GM18907 (cell line): ENCODE measurements around the gene ADAMTS15.

ENCODE experiments used
- ATAC-seq: cut with Tn5 transposase; IDR thresholded peaks from one replicate; pipeline ENCODE4 v1.9.1; 2021; ENCODE audit warnings: mild to moderate bottlenecking, moderate library complexity; ENCODE audit not compliant: unreplicated experiment

The ADAMTS15 gene

DNA sequence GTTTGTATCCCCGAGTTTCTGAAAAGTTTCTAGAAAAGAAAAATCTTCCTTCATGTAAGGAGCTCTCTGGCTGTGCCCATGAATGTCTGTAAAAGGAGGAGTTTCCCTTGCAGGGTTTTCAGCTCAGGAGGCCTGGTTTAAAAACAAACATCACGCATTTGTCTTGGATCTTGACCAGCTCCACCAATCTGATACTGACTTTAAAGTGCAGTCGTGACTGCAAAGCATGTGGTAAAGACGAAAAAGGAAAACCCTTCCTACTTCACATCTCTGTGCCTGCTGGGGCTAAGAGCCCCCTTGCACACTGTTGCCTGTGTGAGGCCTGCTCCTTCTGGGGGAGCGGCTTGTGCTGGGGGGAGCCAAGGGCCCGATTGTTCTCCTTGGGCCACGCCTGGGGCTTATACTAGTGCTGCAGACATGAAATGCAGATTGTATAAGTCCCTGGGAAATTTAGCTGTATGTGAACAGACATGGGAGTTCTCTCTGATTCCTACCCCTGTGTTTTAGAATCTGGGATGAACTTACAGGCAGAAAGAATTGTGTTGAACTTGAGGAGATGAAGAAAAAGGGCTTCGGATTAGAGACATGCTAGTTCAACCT is 62.1 kb downstream of the ADAMTS15 start:
- ATAC-seq: no peak

DNA sequence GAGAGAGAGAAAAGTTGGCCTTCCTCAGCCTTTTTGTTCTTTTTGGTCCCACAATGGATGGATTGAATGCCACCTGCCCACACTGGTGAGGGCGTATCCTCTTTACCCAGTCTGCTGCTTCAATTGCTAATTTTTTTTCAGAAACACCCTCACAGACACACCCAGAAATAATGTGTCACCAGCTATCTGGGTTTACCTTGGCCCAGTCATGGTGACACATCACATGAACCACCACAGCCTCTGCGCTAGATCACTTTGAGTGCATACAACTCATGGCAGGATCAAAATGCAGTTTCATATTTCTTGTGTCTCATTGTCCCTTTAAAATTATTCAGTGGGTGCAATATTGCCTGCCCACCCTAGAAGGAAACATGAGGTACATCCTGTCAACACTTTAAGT is 63.3 kb downstream of the ADAMTS15 start:
- ATAC-seq: no peak

DNA sequence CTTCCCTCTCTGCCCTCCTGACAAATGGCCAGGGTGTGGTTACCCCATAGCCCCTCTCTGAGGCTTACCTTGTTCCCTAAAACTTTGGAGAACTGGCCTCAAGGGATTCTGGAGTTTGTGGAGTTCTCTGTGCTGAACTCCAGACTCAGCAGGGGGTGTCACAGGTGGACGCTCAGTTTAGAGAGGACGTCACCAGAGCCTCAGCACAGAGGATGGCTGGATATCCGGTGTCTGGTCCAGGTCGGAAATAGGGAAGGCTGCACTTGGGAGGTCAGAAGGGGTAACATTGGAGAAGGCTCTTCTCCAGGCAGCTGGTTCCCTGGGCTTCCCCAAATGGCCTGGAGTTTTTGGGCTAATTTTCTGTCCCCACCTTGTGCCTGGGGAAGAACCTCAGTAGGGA is 64.2 kb downstream of the ADAMTS15 start:
- ATAC-seq: no peak

DNA sequence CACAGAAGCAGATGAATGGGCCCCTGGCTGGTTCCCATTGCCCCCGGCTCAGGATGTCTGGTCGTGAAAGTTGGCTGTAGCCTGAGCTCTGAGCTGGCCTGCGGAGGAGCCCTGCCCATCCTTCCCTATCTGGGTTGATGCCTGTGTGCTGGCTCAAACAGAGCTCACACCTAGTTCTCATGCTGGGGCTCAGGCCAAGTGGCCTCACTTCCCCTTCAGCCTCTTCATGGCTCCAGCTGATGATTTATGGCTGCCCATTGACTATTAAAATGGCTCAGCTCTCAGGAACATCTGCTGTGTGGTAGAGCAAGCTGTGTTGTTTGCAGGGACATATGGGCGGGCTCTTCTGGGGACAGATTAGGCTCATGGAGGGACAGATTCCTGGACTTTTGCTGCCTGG is 64.7 kb downstream of the ADAMTS15 start:
- ATAC-seq: no peak

DNA sequence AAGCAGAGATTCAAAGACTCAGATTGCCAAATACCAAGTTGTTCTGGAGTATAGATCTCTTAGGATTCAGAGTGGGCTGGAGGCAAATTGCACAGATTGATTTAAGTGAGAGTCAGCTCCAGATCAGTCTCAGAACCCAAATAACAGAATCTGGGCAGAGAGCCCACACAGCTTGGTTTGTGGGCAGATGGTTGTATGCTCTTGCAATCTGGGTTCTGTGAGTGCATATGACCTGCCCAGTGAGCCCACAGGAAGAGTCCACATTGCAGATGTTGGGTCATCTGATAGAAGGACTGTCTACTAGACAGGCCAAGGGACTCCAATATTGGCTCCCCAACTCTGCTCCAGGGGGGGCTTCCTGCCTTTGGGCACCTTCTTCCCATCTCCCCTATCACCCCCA is 65.9 kb downstream of the ADAMTS15 start:
- no peak for ATAC-seq

DNA sequence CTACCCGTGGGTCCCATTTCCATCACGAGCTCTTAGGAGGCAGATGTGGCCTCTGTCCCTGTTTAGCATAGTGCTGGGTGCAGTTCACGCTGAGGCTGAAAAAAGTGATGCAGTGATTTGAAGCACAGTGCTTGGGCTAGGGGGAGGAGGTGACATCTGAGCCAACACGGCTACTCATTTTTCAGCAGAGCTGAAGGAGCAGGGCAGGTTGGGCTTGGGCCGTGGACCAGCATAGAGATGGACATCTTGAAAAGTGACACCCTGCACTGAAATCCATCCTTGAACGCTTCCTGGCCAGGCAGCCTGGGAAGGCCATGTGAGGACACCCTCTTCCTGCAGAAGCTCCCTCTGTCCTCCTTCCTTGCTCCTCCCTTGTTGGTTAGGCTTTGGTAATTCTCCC is 66.4 kb downstream of the ADAMTS15 start:
- no peak for ATAC-seq

DNA sequence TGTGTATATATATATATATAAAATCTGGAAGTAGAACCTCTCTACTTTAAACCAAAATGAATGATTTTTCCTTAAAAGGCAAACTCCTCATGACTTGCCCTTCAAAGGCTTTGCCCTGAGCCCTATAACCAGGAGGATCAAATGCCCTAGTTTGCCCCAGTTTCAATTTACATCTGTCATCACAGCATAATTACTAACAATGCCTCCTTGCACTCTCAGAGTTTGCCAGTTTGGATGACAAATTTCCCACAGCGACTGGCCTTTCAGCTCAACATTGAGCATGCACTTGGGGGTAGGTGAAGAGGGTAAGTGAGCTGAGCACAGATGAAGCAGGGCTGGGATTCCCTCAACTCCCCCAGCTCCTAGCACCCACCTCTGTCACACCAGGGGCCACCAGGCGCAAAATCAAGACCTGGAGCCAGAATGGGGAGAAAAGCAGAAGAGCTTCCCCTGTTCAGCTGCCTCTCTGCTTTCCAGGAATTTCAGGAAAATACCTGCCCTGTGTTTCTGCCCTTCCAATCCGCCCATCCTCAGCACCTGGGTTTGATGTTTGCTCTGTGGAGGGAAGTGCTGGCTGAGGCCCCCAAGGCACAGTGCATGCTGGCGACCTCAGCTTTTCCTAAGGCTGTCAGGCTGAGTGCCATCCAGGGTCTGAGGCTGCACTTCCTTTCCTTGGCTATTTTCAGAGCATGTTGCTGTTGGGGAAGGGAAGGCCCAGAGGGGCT is 67.5 kb downstream of the ADAMTS15 start:
- no peak for ATAC-seq

DNA sequence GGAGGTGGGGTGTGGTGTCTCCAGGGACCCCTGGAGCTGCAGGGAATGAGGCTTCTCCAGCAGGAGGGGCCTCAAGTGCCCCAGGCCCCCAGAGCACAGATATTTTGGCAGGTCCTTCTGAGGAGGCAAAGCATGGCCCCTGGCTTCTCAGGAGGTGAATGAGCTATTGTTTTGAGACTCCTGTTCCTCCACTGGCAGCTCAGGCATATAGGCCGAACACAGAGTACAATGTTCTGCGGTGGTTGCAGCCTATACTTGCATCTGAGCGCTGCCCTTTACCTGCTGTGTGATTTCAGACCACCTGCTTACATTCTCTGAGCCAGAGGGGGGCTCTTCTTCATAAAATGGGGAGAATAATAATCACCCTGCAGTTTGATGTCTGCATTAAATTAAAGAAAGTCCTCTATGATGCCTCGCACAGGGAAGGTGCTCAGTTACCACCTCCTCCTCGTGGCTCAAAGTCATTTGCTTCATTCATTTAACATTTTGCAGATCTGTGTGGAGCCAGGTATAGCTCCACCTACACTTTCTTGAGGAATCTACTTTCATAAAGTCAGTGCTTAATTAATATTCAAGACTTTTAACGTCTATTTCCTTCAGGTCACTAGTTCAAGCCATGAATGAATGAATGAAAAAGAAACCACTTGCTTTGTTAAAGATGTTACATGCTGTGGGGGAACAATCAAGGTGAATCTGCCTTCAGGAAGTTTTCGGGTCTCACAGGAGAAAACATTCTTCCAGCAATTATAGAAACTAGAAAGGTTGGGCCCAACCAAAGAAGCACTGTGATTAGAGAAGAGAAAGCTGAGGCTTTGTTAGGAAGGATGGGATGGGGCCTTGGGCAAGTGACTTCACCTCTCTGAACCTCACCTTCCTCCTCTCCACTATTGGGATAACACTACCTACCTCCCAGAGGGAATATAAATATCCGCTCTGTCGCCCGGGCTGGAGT is 68.4 kb downstream of the ADAMTS15 start:
- ATAC-seq: no peak

DNA sequence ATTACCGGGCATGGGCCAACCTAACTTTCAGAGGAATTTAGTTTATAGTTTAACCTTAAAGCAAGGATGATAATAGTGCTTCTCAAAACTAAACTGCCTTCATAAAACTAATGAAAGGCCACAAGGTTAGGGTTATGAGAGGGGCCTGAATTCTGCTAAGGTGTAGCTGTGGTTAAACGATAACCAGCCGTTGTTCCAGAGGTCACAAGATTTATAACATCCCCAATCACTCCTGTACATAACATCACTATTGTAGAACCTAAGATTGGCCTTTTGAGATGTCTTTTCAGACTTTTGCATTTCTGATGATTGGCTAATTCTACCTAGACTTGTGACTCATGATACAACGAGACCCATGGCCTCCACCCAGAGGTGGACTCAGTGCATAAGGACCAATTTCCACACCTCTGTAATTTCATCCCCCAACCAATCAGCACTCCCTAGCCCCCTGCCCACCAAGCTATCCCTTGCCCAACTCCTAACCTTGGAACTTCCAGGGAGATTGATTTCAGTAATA is 69.8 kb downstream of the ADAMTS15 start:
- no peak for ATAC-seq

DNA sequence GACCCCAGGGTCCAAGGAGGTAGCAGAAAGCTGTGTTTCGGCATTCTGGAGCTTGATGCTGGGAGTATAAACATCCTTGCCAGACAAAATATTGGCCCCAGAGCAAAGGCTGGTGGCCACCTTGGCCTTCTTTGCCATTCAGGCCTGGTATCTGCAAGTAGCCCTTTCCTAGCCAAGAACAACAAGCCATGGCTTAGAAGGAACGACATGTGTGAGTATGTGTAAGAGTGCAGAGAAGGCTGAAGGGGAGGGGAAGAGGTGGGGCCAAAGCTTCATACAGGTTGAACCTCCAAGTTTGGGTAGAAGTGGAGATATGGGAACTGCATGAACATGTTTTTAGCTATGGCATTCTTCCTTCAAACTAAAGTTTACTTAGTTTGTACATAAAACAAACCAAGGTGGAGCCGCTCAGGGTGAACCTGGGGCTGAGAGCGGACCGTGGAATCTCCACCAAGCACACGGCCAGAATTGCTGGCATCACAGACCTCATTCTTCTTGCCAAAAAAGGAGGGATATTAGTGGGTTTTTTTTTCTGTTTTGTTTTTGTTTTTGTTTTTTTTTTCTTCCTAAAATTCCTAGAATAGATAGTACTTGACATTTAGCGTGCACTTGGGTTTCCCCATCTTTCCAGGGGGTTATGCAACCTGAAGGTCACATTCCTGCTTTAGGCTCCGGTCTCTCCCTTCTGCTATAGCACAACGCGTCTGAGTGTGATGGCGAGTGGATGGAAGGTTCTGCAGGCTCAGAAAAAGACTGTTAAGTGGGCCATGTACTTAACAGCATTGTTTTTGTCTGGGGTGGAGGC is 70.9 kb downstream of the ADAMTS15 start:
- no peak for ATAC-seq

DNA sequence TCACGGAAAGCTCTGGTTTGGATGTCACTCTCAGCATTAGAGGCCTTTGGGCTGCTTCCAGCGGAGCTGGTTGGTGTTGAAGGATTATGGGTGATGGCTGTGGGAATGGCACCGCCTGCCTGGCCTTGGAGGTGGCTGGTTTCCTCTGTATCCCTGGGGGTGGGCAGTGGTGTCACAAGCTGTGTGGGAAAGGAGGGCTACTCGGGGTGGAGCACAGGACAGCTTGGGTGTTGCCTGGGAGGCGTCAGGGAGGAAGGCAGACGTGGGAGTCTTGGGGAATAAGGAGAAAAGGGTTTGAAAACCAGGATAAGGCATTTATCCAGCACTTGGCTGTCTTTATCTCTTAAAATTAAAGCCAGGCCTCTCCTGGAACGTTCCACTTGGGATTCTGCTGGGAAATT is 71.8 kb downstream of the ADAMTS15 start:
- ATAC-seq: no peak

DNA sequence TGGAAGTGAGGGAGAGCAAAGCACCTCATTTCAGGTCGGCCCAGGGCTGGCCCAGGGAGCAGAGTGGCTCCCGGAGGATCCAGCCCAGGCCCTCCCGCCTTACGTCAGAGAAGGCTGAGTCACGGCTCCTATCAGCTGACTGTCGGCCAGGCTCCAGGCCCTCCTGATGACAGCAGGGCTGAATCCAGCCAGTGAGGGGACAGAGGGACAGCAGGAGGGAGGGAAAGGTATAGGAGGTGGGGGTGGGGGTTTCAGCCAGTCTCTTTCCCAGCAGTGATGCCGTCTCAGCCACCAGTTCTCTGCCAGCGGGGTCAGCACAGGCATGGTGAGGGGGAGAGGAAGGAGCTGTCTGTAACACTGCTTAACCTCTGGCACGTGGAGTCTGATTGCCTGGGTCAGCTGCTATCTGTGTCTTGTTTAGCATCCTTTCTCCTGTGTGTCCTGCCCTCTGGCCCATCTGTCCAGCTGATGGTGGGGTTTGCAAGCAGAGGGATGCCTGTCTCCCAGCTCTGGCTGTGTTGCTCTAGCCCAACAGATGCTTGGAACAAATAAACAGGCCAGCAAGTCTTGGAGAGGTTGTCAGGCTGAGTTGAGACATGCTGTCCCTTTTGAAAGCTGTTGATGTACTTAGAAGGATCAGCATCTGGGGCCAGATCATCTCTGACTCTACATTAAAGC is 74.0 kb downstream of the ADAMTS15 start:
- no peak for ATAC-seq

DNA sequence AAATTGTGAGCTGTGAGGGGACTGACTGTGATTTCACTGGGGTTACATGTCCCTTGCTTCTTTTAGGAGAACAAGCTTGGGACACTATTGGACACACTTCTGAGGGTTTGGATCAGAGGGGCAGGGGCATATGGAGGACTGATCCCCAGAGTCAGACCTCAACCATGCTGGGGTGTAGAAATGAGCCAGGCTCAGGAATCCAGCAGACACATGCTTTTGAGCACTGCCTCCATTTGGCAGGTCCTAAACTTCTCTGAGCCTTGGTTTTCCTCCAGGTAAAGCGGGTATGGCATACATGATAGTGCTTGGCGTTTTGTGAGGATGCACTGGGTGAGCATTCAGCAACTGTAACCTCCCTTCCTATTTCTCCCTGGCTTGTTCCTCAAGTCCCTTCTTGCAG is 74.7 kb downstream of the ADAMTS15 start:
- ATAC-seq: no peak

DNA sequence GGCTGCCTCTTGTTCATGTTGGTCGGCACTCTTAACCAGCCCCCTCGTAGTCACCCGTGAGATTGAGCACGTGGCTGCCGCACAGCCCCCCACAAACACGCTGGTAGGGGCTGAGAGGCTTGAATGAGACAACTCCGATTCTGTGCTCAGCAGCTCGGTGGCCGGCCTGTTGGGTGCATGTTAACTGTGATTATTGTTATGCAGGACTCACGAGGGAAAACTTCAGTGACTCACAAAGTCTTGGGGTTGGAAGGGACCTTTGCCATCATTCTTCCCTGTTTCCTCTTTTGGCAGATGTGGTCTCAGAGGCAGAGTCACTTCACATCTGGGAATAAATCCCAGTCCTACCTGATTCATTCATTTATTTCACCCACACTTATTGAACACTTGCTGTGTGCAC is 75.2 kb downstream of the ADAMTS15 start:
- ATAC-seq: no peak

DNA sequence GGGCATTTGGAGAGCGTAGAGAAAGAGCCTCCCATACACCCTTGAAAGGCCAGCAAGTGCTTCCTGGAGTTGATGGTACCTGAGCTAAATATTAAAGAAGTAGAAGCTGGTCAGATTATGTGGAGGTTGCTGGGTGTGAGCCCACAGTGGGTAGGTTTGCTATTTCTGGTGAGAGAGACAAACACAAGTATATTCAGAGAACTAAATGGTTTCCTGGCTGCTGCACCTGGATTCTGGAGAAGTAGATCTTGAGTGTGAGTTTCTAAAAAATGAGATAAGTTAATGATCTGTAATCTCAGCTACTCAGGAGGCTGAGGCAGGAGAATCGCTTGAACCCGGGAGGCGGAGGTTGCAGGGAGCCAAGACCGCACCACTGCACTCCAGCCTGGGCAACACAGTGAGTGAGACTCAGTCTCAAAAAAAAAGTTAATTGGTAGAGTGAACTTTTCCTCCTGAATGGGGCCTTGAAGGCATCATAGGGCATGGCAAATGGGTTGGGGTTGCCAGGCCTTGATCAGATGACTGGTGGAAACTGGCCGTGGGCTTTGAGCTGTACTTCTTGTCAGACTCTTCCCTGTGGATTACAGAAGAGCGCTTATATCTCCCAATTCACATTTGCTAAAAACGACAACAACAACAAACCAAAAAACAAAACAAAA is 75.8 kb downstream of the ADAMTS15 start:
- no peak for ATAC-seq

DNA sequence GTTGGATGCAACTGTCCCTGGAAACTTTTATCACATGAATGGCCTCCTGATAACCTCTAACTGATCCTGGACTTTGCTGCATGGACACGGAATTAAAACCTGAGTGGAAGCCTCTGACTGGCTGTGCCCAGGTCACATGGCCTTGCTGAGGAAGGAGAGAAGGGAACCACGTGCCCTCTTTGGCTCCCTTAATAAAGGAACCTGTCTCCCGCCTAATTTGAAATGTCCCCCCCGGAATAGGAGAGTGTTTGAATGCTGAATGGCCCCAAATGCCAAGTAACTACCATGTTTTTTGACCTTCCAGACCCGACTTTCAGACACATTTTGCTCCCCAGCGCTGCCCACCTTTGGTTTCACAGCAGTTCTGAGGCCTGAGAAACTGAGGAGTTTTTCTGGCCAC is 76.9 kb downstream of the ADAMTS15 start:
- ATAC-seq: no peak
